Nephron (organoid): Measurements from ENCODE around the gene ANKRD13C.

ENCODE experiments used
- H3K27ac Mint-ChIP-seq, 3 experiments: 2 replicates each; pipeline ENCODE4 v1.8.0; 2020; ENCODE audit warnings: mixed read lengths in 3 of 3, mild to moderate bottlenecking in 2 of 3, moderate library complexity in 1 of 3
- H3K27me3 Mint-ChIP-seq: 2 replicates; pipeline ENCODE4 v1.8.0; 2021; ENCODE audit warnings: low read depth, mild to moderate bottlenecking, moderate library complexity, mixed read lengths
- H3K36me3 Mint-ChIP-seq: 2 replicates; pipeline ENCODE4 v1.8.0; 2020; ENCODE audit warnings: low read depth, mixed read lengths
- H3K4me1 Mint-ChIP-seq: 2 replicates; pipeline ENCODE4 v1.8.0; 2020; ENCODE audit warnings: mixed read lengths
- H3K4me3 Mint-ChIP-seq, 3 experiments: 2 replicates each; pipeline ENCODE4 v1.8.0; 2020; ENCODE audit warnings: mild to moderate bottlenecking in 3 of 3, mixed read lengths in 3 of 3, moderate library complexity in 2 of 3
- H3K9me3 Mint-ChIP-seq: 2 replicates; pipeline ENCODE4 v1.8.0; 2020; ENCODE audit warnings: mixed read lengths
- CTCF ChIP-seq, 3 experiments: fragments of 200-600 bp; sonication (generic); IDR thresholded peaks; one replicate each; pipeline ENCODE4 v1.5.0; 2021; ENCODE audit warnings: antibody characterized with exemption in 3 of 3; ENCODE audit not compliant: unreplicated experiment in 3 of 3

Gene ANKRD13C

GRCh38 chr1:70396607-70397006, 42.1 kb upstream of the ANKRD13C start:
- no peak overlapping the region for H3K4me3 Mint-ChIP-seq
- H3K27ac Mint-ChIP-seq = no peak overlapping the region
- no peaks in the 10 kb centered on the region for H3K9me3 Mint-ChIP-seq
- no peak for TF ChIP-seq CTCF (IDR thresholded peaks at IDR 0.05; ENCODE audit: unreplicated experiment in 3 of 3)
- no peaks in the 10 kb centered on the region for H3K4me1 Mint-ChIP-seq
- H3K27me3 Mint-ChIP-seq = peaks cover 3% of the 10 kb centered on the region
- H3K36me3 Mint-ChIP-seq = no peaks in the 10 kb centered on the region

DNA sequence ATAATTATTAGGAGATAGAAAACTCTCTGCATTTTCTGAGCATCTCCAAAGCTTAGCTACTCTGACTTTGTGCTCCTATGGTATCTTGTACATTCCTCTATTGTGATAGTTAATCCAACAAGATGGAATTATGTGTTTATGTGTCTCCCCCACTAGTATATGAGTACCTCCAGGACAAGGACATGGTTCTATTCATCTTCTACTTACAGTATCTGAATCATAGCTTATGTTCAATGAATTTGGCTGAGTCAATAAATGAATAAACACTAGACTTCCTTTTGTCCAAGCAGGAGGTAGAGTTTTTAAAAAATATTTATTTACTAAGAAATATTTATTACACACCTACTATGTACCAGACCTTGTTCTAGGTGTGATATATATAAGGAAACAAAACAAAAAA, 38.1 kb upstream of the ANKRD13C start:
- no peaks in the 10 kb centered on the region for H3K4me1 Mint-ChIP-seq
- no peaks in the 10 kb centered on the region for H3K36me3 Mint-ChIP-seq
- H3K27ac Mint-ChIP-seq = no peak overlapping the region
- H3K4me3 Mint-ChIP-seq = no peak overlapping the region
- H3K27me3 Mint-ChIP-seq = peaks cover 3% of the 10 kb centered on the region
- H3K9me3 Mint-ChIP-seq = no peaks in the 10 kb centered on the region
- no peak for TF ChIP-seq CTCF (IDR thresholded peaks at IDR 0.05; ENCODE audit: unreplicated experiment in 3 of 3)

- Mint-ChIP-seq H3K27me3 (no peaks in the 10 kb centered on the region), H3K9me3 (no peaks in the 10 kb centered on the region), H3K4me1 (no peaks in the 10 kb centered on the region), H3K36me3 (no peaks in the 10 kb centered on the region), H3K27ac (no peak overlapping the region), H3K4me3 (no peak overlapping the region)
- TF ChIP-seq CTCF (IDR thresholded peaks at IDR 0.05; ENCODE audit: unreplicated experiment in 3 of 3) = no peak
These were observed 33.0 kb upstream of the ANKRD13C start for GRCh38 chr1:70387507-70387906.

GRCh38 chr1:70386121-70386520, 31.6 kb upstream of the ANKRD13C start:
- Mint-ChIP-seq H3K27me3 (no peaks in the 10 kb centered on the region), H3K36me3 (no peaks in the 10 kb centered on the region), H3K4me3 (no peak overlapping the region), H3K4me1 (no peaks in the 10 kb centered on the region), H3K27ac (no peak overlapping the region), H3K9me3 (no peaks in the 10 kb centered on the region)
- TF ChIP-seq CTCF (IDR thresholded peaks at IDR 0.05; ENCODE audit: unreplicated experiment in 3 of 3) = no peak

GRCh38 chr1:70385477-70385876, 31.0 kb upstream of the ANKRD13C start:
- Mint-ChIP-seq H3K36me3 (no peaks in the 10 kb centered on the region), H3K27me3 (no peaks in the 10 kb centered on the region), H3K4me3 (no peak overlapping the region), H3K9me3 (no peaks in the 10 kb centered on the region), H3K27ac (no peak overlapping the region), H3K4me1 (no peaks in the 10 kb centered on the region)
- no peak for TF ChIP-seq CTCF (IDR thresholded peaks at IDR 0.05; ENCODE audit: unreplicated experiment in 3 of 3)

- H3K4me1 Mint-ChIP-seq = no peaks in the 10 kb centered on the region
- H3K4me3 Mint-ChIP-seq = no peak overlapping the region
- no peaks in the 10 kb centered on the region for H3K9me3 Mint-ChIP-seq
- H3K27me3 Mint-ChIP-seq = no peaks in the 10 kb centered on the region
- no peaks in the 10 kb centered on the region for H3K36me3 Mint-ChIP-seq
- H3K27ac Mint-ChIP-seq = no peak overlapping the region
- no peak for TF ChIP-seq CTCF (IDR thresholded peaks at IDR 0.05; ENCODE audit: unreplicated experiment in 3 of 3)
These were observed 30.0 kb upstream of the ANKRD13C start for GRCh38 chr1:70384542-70384941.
